ENCODE results near the gene DCAF7. TPM values are rescaled to one million over a fixed set of nuclear protein-coding genes. Genes with fewer than 3 reads are reported as not detected.

DCAF7 gene
- polyA plus RNA-seq, 1 of the 3 experiments (the other 2 are of a cell fraction): 63.5 TPM

DNA sequence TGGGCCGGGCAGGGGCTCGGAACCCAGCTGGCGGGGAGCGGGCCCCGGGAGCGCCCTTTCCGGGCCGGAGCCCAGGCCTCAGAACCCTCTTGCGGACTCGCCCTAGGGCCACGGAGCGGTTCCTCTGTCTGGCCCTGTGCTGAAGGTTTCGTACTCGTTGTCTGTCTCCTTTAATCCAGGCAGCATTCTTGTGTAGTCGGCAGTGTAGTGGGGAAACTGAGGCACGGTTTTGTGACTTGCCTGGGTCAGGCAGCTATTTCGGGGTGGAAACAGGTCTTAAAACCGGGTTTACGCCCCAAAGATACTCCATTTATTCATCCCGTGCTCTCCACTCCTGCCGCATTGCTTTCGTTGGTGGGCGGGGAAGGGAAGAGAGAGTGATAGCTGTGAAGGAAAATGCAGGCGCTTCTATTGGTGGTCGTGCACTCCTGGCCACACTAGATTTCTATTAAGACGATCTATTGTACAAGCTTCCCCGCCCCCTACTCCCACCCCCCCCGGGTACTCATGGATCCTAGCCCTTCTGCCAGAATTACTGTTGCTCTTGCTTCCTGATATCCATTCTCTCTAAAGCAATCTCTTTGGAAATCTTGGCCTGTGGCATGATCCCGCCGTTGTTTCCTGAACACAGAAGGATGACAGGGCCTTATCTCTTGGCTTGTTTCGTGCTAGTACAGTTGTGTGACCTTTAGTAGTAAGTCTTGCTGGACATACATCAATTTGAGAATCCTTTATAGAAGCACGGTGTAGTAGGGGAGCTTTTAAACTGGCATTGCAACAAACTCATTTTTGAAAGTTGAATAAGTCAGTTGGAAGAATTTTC, 751 bp downstream of the DCAF7 start (continued):
- TF ChIP-seq, protein P1, sequence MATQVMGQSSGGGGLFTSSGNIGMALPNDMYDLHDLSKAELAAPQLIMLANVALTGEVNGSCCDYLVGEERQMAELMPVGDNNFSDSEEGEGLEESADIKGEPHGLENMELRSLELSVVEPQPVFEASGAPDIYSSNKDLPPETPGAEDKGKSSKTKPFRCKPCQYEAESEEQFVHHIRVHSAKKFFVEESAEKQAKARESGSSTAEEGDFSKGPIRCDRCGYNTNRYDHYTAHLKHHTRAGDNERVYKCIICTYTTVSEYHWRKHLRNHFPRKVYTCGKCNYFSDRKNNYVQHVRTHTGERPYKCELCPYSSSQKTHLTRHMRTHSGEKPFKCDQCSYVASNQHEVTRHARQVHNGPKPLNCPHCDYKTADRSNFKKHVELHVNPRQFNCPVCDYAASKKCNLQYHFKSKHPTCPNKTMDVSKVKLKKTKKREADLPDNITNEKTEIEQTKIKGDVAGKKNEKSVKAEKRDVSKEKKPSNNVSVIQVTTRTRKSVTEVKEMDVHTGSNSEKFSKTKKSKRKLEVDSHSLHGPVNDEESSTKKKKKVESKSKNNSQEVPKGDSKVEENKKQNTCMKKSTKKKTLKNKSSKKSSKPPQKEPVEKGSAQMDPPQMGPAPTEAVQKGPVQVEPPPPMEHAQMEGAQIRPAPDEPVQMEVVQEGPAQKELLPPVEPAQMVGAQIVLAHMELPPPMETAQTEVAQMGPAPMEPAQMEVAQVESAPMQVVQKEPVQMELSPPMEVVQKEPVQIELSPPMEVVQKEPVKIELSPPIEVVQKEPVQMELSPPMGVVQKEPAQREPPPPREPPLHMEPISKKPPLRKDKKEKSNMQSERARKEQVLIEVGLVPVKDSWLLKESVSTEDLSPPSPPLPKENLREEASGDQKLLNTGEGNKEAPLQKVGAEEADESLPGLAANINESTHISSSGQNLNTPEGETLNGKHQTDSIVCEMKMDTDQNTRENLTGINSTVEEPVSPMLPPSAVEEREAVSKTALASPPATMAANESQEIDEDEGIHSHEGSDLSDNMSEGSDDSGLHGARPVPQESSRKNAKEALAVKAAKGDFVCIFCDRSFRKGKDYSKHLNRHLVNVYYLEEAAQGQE (IDR thresholded peaks at IDR 0.05; ENCODE audit: low read depth, low read length): no peak
- TF ChIP-seq SIN3A (IDR thresholded peaks at IDR 0.05; ENCODE audit: borderline replicate concordance, low read depth, low read length) (peak; percentile 50), POLR2AphosphoS5 (IDR thresholded peaks at IDR 0.05; ENCODE audit: low read depth, low read length) (no peak), GATA2 (CRISPR knock-in tag; IDR thresholded peaks at IDR 0.05) (peak; percentile 84), MEF2A (IDR thresholded peaks at IDR 0.05; ENCODE audit: borderline replicate concordance, low read depth) (no peak), ELF1 (IDR thresholded peaks at IDR 0.05) (no peak)
- TF ChIP-seq, protein P2, sequence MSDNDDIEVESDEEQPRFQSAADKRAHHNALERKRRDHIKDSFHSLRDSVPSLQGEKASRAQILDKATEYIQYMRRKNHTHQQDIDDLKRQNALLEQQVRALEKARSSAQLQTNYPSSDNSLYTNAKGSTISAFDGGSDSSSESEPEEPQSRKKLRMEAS (IDR thresholded peaks at IDR 0.05; ENCODE audit: low read depth): peak; percentile 33; the same call in 1 of the 2 replicates

DNA sequence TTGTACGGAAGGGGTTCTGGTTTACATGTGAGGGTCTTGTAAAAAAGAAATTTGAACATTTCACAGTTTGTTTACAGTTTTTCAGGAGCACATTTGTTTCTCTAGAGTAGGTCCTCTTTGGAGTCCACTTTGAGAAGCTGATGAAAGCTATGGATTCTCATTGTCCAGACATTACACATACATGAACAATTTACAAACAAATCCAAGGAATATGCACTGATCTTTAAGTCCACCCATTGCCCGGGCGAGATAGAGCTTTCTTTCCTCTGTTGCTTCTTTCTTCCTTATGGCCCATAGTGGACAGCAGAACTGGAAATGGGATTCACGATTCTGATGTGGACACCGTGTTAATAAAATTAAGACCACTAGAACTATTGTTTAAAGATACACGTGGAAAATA, 1.9 kb downstream of the DCAF7 start:
- CTCF ChIA-PET: interaction anchor here (0.6 to 6.0 kb wide), 14 partner anchors 9 to 126 kb away, joined by 3 to 44 read pairs (median 5); no protein-coding TSS in a partner anchor
- no peak overlapping the region for H2AFZ ChIP-seq (ENCODE audit: low read depth)

More for the DNA sequence above, 1.9 kb downstream of the DCAF7 start:
- no peak for TF ChIP-seq ELF1 (IDR thresholded peaks at IDR 0.05)
- TF ChIP-seq, protein P2 (IDR thresholded peaks at IDR 0.05; ENCODE audit: low read depth): no peak
- TF ChIP-seq, protein P3, sequence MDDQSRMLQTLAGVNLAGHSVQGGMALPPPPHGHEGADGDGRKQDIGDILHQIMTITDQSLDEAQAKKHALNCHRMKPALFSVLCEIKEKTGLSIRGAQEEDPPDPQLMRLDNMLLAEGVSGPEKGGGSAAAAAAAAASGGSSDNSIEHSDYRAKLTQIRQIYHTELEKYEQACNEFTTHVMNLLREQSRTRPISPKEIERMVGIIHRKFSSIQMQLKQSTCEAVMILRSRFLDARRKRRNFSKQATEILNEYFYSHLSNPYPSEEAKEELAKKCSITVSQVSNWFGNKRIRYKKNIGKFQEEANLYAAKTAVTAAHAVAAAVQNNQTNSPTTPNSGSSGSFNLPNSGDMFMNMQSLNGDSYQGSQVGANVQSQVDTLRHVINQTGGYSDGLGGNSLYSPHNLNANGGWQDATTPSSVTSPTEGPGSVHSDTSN (IDR thresholded peaks at IDR 0.05): no peak
- no peak for TF ChIP-seq CHD2 (IDR thresholded peaks at IDR 0.05; ENCODE audit: low read length, partially characterized antibody)
- TF ChIP-seq, protein P4, sequence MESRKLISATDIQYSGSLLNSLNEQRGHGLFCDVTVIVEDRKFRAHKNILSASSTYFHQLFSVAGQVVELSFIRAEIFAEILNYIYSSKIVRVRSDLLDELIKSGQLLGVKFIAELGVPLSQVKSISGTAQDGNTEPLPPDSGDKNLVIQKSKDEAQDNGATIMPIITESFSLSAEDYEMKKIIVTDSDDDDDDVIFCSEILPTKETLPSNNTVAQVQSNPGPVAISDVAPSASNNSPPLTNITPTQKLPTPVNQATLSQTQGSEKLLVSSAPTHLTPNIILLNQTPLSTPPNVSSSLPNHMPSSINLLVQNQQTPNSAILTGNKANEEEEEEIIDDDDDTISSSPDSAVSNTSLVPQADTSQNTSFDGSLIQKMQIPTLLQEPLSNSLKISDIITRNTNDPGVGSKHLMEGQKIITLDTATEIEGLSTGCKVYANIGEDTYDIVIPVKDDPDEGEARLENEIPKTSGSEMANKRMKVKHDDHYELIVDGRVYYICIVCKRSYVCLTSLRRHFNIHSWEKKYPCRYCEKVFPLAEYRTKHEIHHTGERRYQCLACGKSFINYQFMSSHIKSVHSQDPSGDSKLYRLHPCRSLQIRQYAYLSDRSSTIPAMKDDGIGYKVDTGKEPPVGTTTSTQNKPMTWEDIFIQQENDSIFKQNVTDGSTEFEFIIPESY (IDR thresholded peaks at IDR 0.05; ENCODE audit: borderline replicate concordance, low read depth): no peak
- TF ChIP-seq RXRA (IDR thresholded peaks at IDR 0.05; ENCODE audit: borderline replicate concordance, low read depth): no peak
- TF ChIP-seq NRF1 (IDR thresholded peaks at IDR 0.05; ENCODE audit: low read depth, low read length): no peak
- TF ChIP-seq FOXM1 (IDR thresholded peaks at IDR 0.05; ENCODE audit: low read depth): no peak
- no peak for TF ChIP-seq GATA2 (CRISPR knock-in tag; IDR thresholded peaks at IDR 0.05)
- TF ChIP-seq TAF1 (IDR thresholded peaks at IDR 0.05; ENCODE audit: borderline replicate concordance, low read depth, low read length): no peak
- TF ChIP-seq YY1 (IDR thresholded peaks at IDR 0.05; ENCODE audit: low read depth): no peak
- TF ChIP-seq RFX5 (IDR thresholded peaks at IDR 0.05; ENCODE audit: low read length): no peak
- no peak for DNase-seq
- POLR2A ChIA-PET: interaction anchor here (4.6 kb wide), 1 partner anchor 109 kb away, joined by 27 read pairs; no protein-coding TSS in a partner anchor
- Histone ChIP-seq H3K9ac (peak overlapping the region; percentile 92; the same call in 1 of the 2 replicates), H3K4me3 (ENCODE audit: low read depth in 2 of 2, low read length in 1 of 2) (peak overlapping the region; percentile 85 to 93), H3K27ac (ENCODE audit: low read depth in 2 of 2, low read length in 1 of 2) (peak overlapping the region; percentile 43 to 90; a peak in 3 of 4 replicates), H3K36me3 (replicated peaks in 1 of 2; ENCODE audit: control insufficient read depth in 1 of 2, insufficient read depth in 2 of 2, low read length in 1 of 2) (peaks cover 7 to 21% of the 10 kb centered on the region in 2 experiments), H3K79me2 (ENCODE audit: insufficient read depth) (peaks cover 82% of the 10 kb centered on the region), H3K9me3 (no peaks in the 10 kb centered on the region), H3K4me1 (ENCODE audit: control insufficient read depth in 1 of 2, insufficient read depth in 2 of 2, low read depth in 1 of 2, low read length in 1 of 2) (peaks cover 9 to 27% of the 10 kb centered on the region in 2 experiments; a peak in 3 of 4 replicates), H3K4me2 (peak overlapping the region; percentile 80), H3K9me2 (no peaks in the 10 kb centered on the region), H4K20me1 (ENCODE audit: insufficient read depth) (peaks cover 58% of the 10 kb centered on the region), H3K27me3 (ENCODE audit: insufficient read depth) (no peaks in the 10 kb centered on the region), H3F3A (replicated peaks; ENCODE audit: insufficient read depth) (peaks cover 23% of the 10 kb centered on the region)
- 43% methylated on average over 6 of the region's 6 CpGs for WGBS (ENCODE audit: low lambda C conversion rate)

Data from SK-N-SH (cell line).